Transverse colon (tissue), 3 donors: Measurements from ENCODE around the gene PLCD3.

Experiments used
- POLR2A ChIP-seq: fragments of 450-650 bp; IDR thresholded peaks from one replicate; pipeline ENCODE4 v1.6.1; 2016; ENCODE audit warnings: antibody characterized with exemption, mild to moderate bottlenecking, moderate library complexity
- TF ChIP-seq, protein P1 (sequence below), 5 experiments: fragments of 200-600 bp in 3 of 5; fragments of 450-650 bp in 2 of 5; sonication (generic) in 3 of 5; IDR thresholded peaks; 1 replicate in 2 of 5; 2 replicates in 3 of 5; pipeline ENCODE4 v1.5.1; 2016 to 2017; ENCODE audit warnings: antibody characterized with exemption in 5 of 5, inconsistent platforms in 3 of 5, mild to moderate bottlenecking in 2 of 5, moderate library complexity in 1 of 5

GRCh38 chr17:45147581-45148182, 15.4 kb upstream of the PLCD3 start:
- TF ChIP-seq, protein P1, sequence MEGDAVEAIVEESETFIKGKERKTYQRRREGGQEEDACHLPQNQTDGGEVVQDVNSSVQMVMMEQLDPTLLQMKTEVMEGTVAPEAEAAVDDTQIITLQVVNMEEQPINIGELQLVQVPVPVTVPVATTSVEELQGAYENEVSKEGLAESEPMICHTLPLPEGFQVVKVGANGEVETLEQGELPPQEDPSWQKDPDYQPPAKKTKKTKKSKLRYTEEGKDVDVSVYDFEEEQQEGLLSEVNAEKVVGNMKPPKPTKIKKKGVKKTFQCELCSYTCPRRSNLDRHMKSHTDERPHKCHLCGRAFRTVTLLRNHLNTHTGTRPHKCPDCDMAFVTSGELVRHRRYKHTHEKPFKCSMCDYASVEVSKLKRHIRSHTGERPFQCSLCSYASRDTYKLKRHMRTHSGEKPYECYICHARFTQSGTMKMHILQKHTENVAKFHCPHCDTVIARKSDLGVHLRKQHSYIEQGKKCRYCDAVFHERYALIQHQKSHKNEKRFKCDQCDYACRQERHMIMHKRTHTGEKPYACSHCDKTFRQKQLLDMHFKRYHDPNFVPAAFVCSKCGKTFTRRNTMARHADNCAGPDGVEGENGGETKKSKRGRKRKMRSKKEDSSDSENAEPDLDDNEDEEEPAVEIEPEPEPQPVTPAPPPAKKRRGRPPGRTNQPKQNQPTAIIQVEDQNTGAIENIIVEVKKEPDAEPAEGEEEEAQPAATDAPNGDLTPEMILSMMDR (IDR thresholded peaks at IDR 0.05) = no peak
- TF ChIP-seq POLR2A = no peak
